H1 (cell line): Measurements from ENCODE around the gene DGKH. TPM values are rescaled to one million over a fixed set of nuclear protein-coding genes. Genes with fewer than 3 reads are reported as not detected.

Source experiments
- CTCF ChIA-PET: fragments of 300-600 bp; sonication (Branson Sonifier 250); formaldehyde crosslinking; loops from one replicate; lab custom pipeline; 2021; ENCODE audit not compliant: partially characterized antibody; lab: Charles Lee
- POLR2A ChIA-PET: fragments of 300-600 bp; sonication (Branson Sonifier 250); formaldehyde crosslinking; loops from one replicate; lab custom pipeline; 2021; ENCODE audit warnings: inconsistent platforms; ENCODE audit not compliant: partially characterized antibody; lab: Charles Lee
- DNase-seq, 2 experiments: peaks; one replicate each; pipeline versions ENCODE4 v3.0.0 to v3.0.0-alpha.2; 2010 to 2022; ENCODE audit warnings: low spot score in 2 of 2, low read depth in 1 of 2, mixed read lengths in 1 of 2
- FAIRE-seq: peaks from 2 replicates; lab custom pipeline; 2011; peaks lifted over from hg19 to GRCh38; lab: Jason Lieb, UNC
- H2AFZ ChIP-seq: 2 replicates; pipeline ENCODE4 v1.8.1; 2012; ENCODE audit warnings: low read length, inconsistent platforms
- H2AK5ac ChIP-seq: 2 replicates; pipeline ENCODE4 v1.6.1; 2013; ENCODE audit warnings: low read depth, low read length
- H2BK120ac ChIP-seq: replicated peaks from 2 replicates; pipeline ENCODE3; 2013; ENCODE audit warnings: low read depth, low read length, inconsistent platforms
- H2BK12ac ChIP-seq: 2 replicates; pipeline ENCODE4 v1.6.1; 2013; ENCODE audit warnings: low read depth, low read length
- H2BK15ac ChIP-seq: 2 replicates; pipeline ENCODE4 v1.6.1; 2013; ENCODE audit warnings: low read length
- H2BK20ac ChIP-seq: 2 replicates; pipeline ENCODE4 v1.6.1; 2013; ENCODE audit warnings: low read length
- H2BK5ac ChIP-seq: 2 replicates; pipeline ENCODE4 v1.6.1; 2013; ENCODE audit warnings: low read depth, low read length
- H3K14ac ChIP-seq: 2 replicates; pipeline ENCODE4 v1.6.1; 2013; ENCODE audit warnings: inconsistent platforms; ENCODE audit not compliant: insufficient read length
- H3K18ac ChIP-seq: 2 replicates; pipeline ENCODE4 v1.6.1; 2013; ENCODE audit warnings: low read length; ENCODE audit errors: extremely low read depth
- H3K23ac ChIP-seq: 2 replicates; pipeline ENCODE4 v1.6.1; 2013; ENCODE audit warnings: inconsistent platforms; ENCODE audit not compliant: insufficient read length
- H3K23me2 ChIP-seq: 2 replicates; pipeline ENCODE4 v1.6.1; 2013; ENCODE audit warnings: low read depth, low read length
- H3K27ac ChIP-seq: 2 replicates; pipeline ENCODE4 v1.6.1; 2011; ENCODE audit warnings: low read depth, low read length, inconsistent platforms
- H3K27me3 ChIP-seq, 4 experiments: replicated peaks in 1 of 4; 1 replicate in 1 of 4; 2 replicates in 3 of 4; pipeline versions ENCODE4 v1.6.1 to v1.8.1; 2011 to 2013; ENCODE audit warnings: low read length in 3 of 4, mild to moderate bottlenecking in 3 of 4, inconsistent platforms in 2 of 4, mixed read lengths in 2 of 4, moderate library complexity in 1 of 4; ENCODE audit not compliant: control insufficient read depth in 3 of 4, insufficient read depth in 3 of 4; ENCODE audit errors: extremely low read depth in 1 of 4
- H3K36me3 ChIP-seq, 4 experiments: 2 replicates each; pipeline versions ENCODE4 v1.6.1 to v1.8.1; 2011 to 2013; ENCODE audit warnings: mild to moderate bottlenecking in 4 of 4, low read length in 3 of 4, moderate library complexity in 2 of 4, control low read depth in 1 of 4, inconsistent platforms in 1 of 4; ENCODE audit not compliant: insufficient read depth in 4 of 4, control insufficient read depth in 2 of 4
- H3K4ac ChIP-seq: replicated peaks from 2 replicates; pipeline ENCODE3; 2013; ENCODE audit warnings: low read length, low read depth, mixed read lengths, inconsistent platforms; ENCODE audit not compliant: insufficient read length
- H3K4me1 ChIP-seq, 4 experiments: replicated peaks in 1 of 4; 1 replicate in 1 of 4; 2 replicates in 3 of 4; pipeline versions ENCODE4 v1.6.1 to v1.8.1; 2011 to 2013; ENCODE audit warnings: low read length in 3 of 4, inconsistent platforms in 2 of 4, mixed read lengths in 1 of 4; ENCODE audit not compliant: insufficient read depth in 4 of 4, control insufficient read depth in 3 of 4
- H3K4me2 ChIP-seq, 2 experiments: 2 replicates each; pipeline versions ENCODE4 v1.6.1 to v1.8.1; 2011 to 2013; ENCODE audit warnings: low read depth in 2 of 2, low read length in 2 of 2, control low read depth in 1 of 2, inconsistent platforms in 1 of 2, mild to moderate bottlenecking in 1 of 2; ENCODE audit not compliant: insufficient read depth in 1 of 2
- H3K4me3 ChIP-seq, 4 experiments: fragments of 200-600, 300-600 bp in 1 of 4; sonication (generic), shearing (Covaris generic), sonication (Bioruptor Twin) in 1 of 4; 2 replicates each; pipeline versions ENCODE4 v1.5.1 to v1.8.1; 2011 to 2016; ENCODE audit warnings: low read length in 4 of 4, low read depth in 3 of 4, control low read depth in 2 of 4, inconsistent platforms in 2 of 4, mild to moderate bottlenecking in 2 of 4, mixed read lengths in 1 of 4, moderate library complexity in 1 of 4; ENCODE audit not compliant: insufficient read depth in 2 of 4; ENCODE audit errors: extremely low read depth in 1 of 4
- H3K56ac ChIP-seq: replicated peaks from 2 replicates; pipeline ENCODE3; 2013; ENCODE audit warnings: low read depth, mild to moderate bottlenecking, mixed read lengths, low read length, inconsistent platforms; ENCODE audit not compliant: insufficient read length
- H3K79me1 ChIP-seq: 2 replicates; pipeline ENCODE4 v1.6.1; 2013; ENCODE audit warnings: low read depth, low read length, control low read depth
- H3K79me2 ChIP-seq, 2 experiments: 2 replicates each; pipeline versions ENCODE4 v1.6.1 to v1.8.1; 2012 to 2013; ENCODE audit warnings: low read length in 2 of 2, mild to moderate bottlenecking in 2 of 2, inconsistent platforms in 1 of 2; ENCODE audit not compliant: insufficient read depth in 2 of 2, control insufficient read depth in 1 of 2
- H3K9ac ChIP-seq, 4 experiments: replicated peaks in 1 of 4; 1 replicate in 1 of 4; 2 replicates in 3 of 4; pipeline versions ENCODE4 v1.6.1 to v1.8.1; 2011 to 2013; ENCODE audit warnings: low read depth in 3 of 4, low read length in 3 of 4, control low read depth in 2 of 4, mild to moderate bottlenecking in 2 of 4, moderate library complexity in 2 of 4, inconsistent platforms in 1 of 4; ENCODE audit errors: extremely low read depth in 1 of 4
- H3K9me3 ChIP-seq, 2 experiments: 2 replicates each; pipeline versions ENCODE4 v1.6.1 to v1.8.1; 2012 to 2013; ENCODE audit warnings: mild to moderate bottlenecking in 2 of 2, moderate library complexity in 2 of 2, control low read depth in 1 of 2, inconsistent platforms in 1 of 2, low read depth in 1 of 2, low read length in 1 of 2, mixed read lengths in 1 of 2; ENCODE audit not compliant: insufficient read depth in 2 of 2
- H4K20me1 ChIP-seq, 2 experiments: replicated peaks in 1 of 2; 2 replicates each; pipeline versions ENCODE3 to v1.8.1; 2011 to 2013; ENCODE audit warnings: inconsistent platforms in 2 of 2, low read length in 2 of 2, mild to moderate bottlenecking in 1 of 2; ENCODE audit not compliant: insufficient read depth in 2 of 2, control insufficient read depth in 1 of 2
- H4K5ac ChIP-seq: 2 replicates; pipeline ENCODE4 v1.6.1; 2013; ENCODE audit warnings: low read length, low read depth, mixed read lengths, inconsistent platforms; ENCODE audit not compliant: insufficient read length
- H4K8ac ChIP-seq: 2 replicates; pipeline ENCODE4 v1.8.0; 2013; ENCODE audit warnings: mild to moderate bottlenecking, moderate library complexity, low read length, inconsistent platforms; ENCODE audit not compliant: insufficient read depth; ENCODE audit errors: extremely low read depth
- H4K91ac ChIP-seq: replicated peaks from 2 replicates; pipeline ENCODE3; 2013; ENCODE audit warnings: low read length, mixed read lengths, inconsistent platforms; ENCODE audit not compliant: insufficient read length
- SAP30 ChIP-seq: fragments of 300-600 bp; sonication (generic); IDR thresholded peaks from 2 replicates; pipeline ENCODE4 v1.7.1; 2012; ENCODE audit warnings: low read length, moderate library complexity, mild to moderate bottlenecking, inconsistent platforms; ENCODE audit not compliant: insufficient read depth, insufficient replicate concordance
- SIX5 ChIP-seq: IDR thresholded peaks from 2 replicates; pipeline ENCODE4 v1.6.1; 2011; ENCODE audit warnings: mild to moderate bottlenecking, low read depth, low read length
- YY1 ChIP-seq: IDR thresholded peaks from 2 replicates; pipeline ENCODE4 v1.6.1; 2011; ENCODE audit warnings: low read depth, mild to moderate bottlenecking, low read length
- WGBS, 2 experiments: shearing (Covaris generic) in 1 of 2; methylation state at CpG; one replicate each; pipeline versions ENCODE4 v1.1.6 to v1.1.7; 2013 to 2015; ENCODE audit warnings: low lambda C conversion rate in 2 of 2, mixed read lengths in 2 of 2, inconsistent platforms in 1 of 2, low coverage in 1 of 2, missing lambda C conversion rate in 1 of 2; ENCODE audit not compliant: insufficient replicate concordance in 2 of 2, insufficient coverage in 1 of 2, insufficient read length in 1 of 2; ENCODE audit errors: extremely low coverage in 1 of 2, missing lambda C conversion rate in 1 of 2; 5-methylcytosine and 5-hydroxymethylcytosine counted together
- polyA plus RNA-seq, 7 experiments: library from polyadenylated mRNA; depleted of rRNA in 3 of 7; stranded (reverse) in 5 of 7; unstranded in 2 of 7; fragments of >200 nt in 5 of 7; fragments of 200-250 nt in 2 of 7; gene quantifications; 1 replicate in 5 of 7; 2 replicates in 1 of 7; 4 replicates in 1 of 7; pipeline versions ENCODE4 v1.2.1 to v1.2.3, GENCODE V29; 2011 to 2013; ENCODE audit warnings: missing spikeins in 2 of 7, mixed read lengths in 2 of 7
- total RNA-seq: library from RNA; stranded (reverse); fragmentation: NEBNext Ultra II Directional; extraction: Animal tissue kit (Norgen Biotek cat#: 25700); gene quantifications from 2 replicates; pipeline ENCODE4 v1.2.1, GENCODE V29; 2021

The DGKH gene
- total and polyA plus RNA-seq, 2 of the 8 experiments (the other 6 are each of a cell fraction or from before 2014, with no cell fraction given), result 2.1 to 7.9 TPM

- WGBS, 2 experiments, result 65% methylated on average over 1 of the region's 1 CpG; no CpG with 5 or more reads in 1 of the 2 experiments
- CTCF ChIA-PET, result interaction anchor here (0.6 to 2.8 kb wide), 24 partner anchors 9 to 568 kb away, joined by 3 to 14 read pairs (median 4); no protein-coding TSS in a partner anchor
- H3K27ac ChIP-seq, result no peak overlapping the region
- no peak for FAIRE-seq
- H2BK5ac ChIP-seq, result no peak overlapping the region
- no peak overlapping the region for H3K4ac ChIP-seq
- no peak for DNase-seq
- H4K91ac ChIP-seq, result no peak overlapping the region
- H3K18ac ChIP-seq, result no peak overlapping the region
- no peak overlapping the region for H3K9ac ChIP-seq
- H3K23ac ChIP-seq, result no peak overlapping the region
- H3K36me3 ChIP-seq, result peaks cover 0 to 6% (median 2%) of the 10 kb centered on the region in 4 experiments; a peak in 2 of 8 replicates
- no peak overlapping the region for H2BK120ac ChIP-seq
- POLR2A ChIA-PET, result no interaction called here
- no peak overlapping the region for H2BK12ac ChIP-seq
- H2BK20ac ChIP-seq, result no peak overlapping the region
- peaks cover 2 to 11% (median 9%) of the 10 kb centered on the region in 4 experiments; a peak in 4 of 7 replicates for H3K4me1 ChIP-seq
- no peaks in the 10 kb centered on the region for H3K9me3 ChIP-seq
- H3K27me3 ChIP-seq, result no peaks in the 10 kb centered on the region
- no peak overlapping the region for H4K8ac ChIP-seq
- no peak overlapping the region for H2AFZ ChIP-seq
- no peaks in the 10 kb centered on the region for H4K20me1 ChIP-seq
- H3K79me2 ChIP-seq, result no peaks in the 10 kb centered on the region
- no peaks in the 10 kb centered on the region for H3K23me2 ChIP-seq
- no peaks in the 10 kb centered on the region for H3K79me1 ChIP-seq
- H3K56ac ChIP-seq, result no peak overlapping the region
- no peak overlapping the region for H2BK15ac ChIP-seq
- H4K5ac ChIP-seq, result no peak overlapping the region
- H2AK5ac ChIP-seq, result no peak overlapping the region
- no peak overlapping the region for H3K4me3 ChIP-seq
- H3K4me2 ChIP-seq, result no peak overlapping the region
- H3K14ac ChIP-seq, result no peak overlapping the region
- TF ChIP-seq SAP30, result no peak
- no peak for TF ChIP-seq YY1
- no peak for TF ChIP-seq SIX5
Measured at GRCh38 chr13:42216422-42216735, 167.9 kb downstream of the DGKH start.
